Cardiac muscle cell (in vitro differentiated cells and primary cell): ENCODE data around the gene FAM117B. TPM values are rescaled to one million over a fixed set of nuclear protein-coding genes. Genes with fewer than 3 reads are reported as not detected.
A peak's percentile ranks its signal among the peaks of the same experiment; 100 is the strongest.

Source experiments
- DNase-seq, 2 donors: peaks; one replicate each; pipeline versions ENCODE4 v3.0.0 to v3.0.0-alpha.2; 2010 to 2017; ENCODE audit warnings: low read depth in 1 of 2, low spot score in 1 of 2
- H3K27ac ChIP-seq: fragments of 200-600 bp; sonication (generic); 2 replicates; pipeline ENCODE4 v1.5.1; 2016
- H3K27me3 ChIP-seq: fragments of 200-600 bp; sonication (generic); 2 replicates; pipeline ENCODE4 v1.6.0; 2016; ENCODE audit warnings: control low read depth
- H3K36me3 ChIP-seq: fragments of 200-600 bp; sonication (generic); 2 replicates; pipeline ENCODE4 v1.5.1; 2016; ENCODE audit warnings: control low read depth
- H3K4me1 ChIP-seq: fragments of 200-600 bp; sonication (generic); 2 replicates; pipeline ENCODE4 v1.8.1; 2017; ENCODE audit warnings: low read depth, mild to moderate bottlenecking, mixed run types
- H3K4me3 ChIP-seq: fragments of 200-600 bp; sonication (generic); 2 replicates; pipeline ENCODE4 v1.5.1; 2016; ENCODE audit warnings: mild to moderate bottlenecking
- H3K9me3 ChIP-seq: fragments of 200-600 bp; sonication (generic); 2 replicates; pipeline ENCODE4 v1.5.1; 2017; ENCODE audit warnings: low read depth, mild to moderate bottlenecking, control low read depth
- polyA plus RNA-seq: library from polyadenylated mRNA; unstranded; fragments of >200 nt; fragmentation: Nextera tagmentation; extraction: Ambion mirVana; gene quantifications from 2 replicates; pipeline ENCODE4 v1.2.1, GENCODE V29; 2016
- total RNA-seq: library from RNA; depleted of rRNA; stranded (reverse); fragments of >200 nt; gene quantifications from 2 replicates; pipeline ENCODE4 v1.2.3, GENCODE V29; 2016
- TF ChIP-seq, protein P1 (sequence below): IDR thresholded peaks from 2 replicates; pipeline ENCODE4 v1.5.1; 2012; ENCODE audit warnings: low read depth, mild to moderate bottlenecking, low read length

FAM117B gene
- total and polyA plus RNA-seq, 2 experiments from 2014 or later: 8.5 to 11.4 TPM

DNA sequence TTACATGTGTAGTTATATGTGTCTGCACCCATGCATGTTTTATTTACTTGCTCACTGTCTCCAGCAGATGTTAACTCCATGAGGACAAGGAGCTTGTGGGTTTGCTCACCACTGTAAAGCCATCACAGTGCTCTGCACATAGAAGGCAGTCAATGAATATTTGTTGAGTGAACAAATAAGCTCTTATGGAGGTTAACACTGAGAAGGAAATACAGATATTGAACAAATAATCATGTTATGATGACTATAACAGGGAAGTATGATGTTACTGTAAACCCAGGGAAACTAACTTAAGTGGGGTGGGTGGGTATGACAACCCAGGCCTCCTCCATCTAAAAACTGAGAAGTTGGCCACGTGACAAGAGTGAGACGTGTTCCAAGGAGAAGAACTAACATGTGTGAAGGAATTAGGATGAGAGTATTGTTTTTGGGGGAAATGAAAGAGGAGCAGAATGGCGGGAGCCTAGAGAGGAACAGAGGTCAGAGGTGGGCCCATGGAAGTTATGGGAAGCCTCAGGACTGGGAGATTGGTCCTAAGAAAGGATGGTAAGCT, 6.0 kb upstream of the FAM117B start:
- Histone ChIP-seq H3K4me1 (no peaks in the 10 kb centered on the region), H3K9me3 (no peaks in the 10 kb centered on the region), H3K4me3 (no peak overlapping the region), H3K27ac (no peak overlapping the region), H3K27me3 (no peaks in the 10 kb centered on the region), H3K36me3 (no peaks in the 10 kb centered on the region)
- TF ChIP-seq, protein P1, sequence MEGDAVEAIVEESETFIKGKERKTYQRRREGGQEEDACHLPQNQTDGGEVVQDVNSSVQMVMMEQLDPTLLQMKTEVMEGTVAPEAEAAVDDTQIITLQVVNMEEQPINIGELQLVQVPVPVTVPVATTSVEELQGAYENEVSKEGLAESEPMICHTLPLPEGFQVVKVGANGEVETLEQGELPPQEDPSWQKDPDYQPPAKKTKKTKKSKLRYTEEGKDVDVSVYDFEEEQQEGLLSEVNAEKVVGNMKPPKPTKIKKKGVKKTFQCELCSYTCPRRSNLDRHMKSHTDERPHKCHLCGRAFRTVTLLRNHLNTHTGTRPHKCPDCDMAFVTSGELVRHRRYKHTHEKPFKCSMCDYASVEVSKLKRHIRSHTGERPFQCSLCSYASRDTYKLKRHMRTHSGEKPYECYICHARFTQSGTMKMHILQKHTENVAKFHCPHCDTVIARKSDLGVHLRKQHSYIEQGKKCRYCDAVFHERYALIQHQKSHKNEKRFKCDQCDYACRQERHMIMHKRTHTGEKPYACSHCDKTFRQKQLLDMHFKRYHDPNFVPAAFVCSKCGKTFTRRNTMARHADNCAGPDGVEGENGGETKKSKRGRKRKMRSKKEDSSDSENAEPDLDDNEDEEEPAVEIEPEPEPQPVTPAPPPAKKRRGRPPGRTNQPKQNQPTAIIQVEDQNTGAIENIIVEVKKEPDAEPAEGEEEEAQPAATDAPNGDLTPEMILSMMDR: no peak
- DNase-seq: no peak

DNA sequence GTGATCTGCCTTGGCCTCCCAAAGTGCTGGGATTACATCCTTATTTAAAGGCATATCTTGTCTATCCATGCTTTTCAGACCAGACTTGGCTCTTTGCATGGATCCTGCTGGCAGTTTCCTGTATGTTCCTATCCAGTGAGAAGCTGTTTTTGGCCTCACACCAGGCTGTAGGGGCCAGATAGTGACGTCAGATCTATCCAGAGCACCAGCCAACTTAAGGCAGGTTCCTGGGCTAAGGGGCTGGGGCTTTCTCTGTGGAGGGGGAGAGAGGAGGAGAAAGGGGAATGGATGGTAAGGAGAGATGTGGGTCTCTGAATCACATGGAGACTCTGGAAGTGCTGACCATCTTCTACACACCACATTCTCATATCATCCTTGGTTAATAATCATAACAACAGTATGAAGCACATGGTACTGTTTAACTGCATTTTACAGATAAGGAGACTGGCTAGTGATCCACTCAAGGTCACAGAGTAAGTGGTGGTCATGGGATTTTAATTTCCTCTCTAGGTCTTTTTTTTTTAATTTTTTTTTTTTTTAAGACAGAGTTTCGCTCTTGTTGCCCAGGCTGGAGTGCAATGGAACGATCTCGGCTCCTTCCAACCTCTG, 2.0 kb upstream of the FAM117B start:
- no peak overlapping the region for H3K4me3 ChIP-seq
- no peak overlapping the region for H3K27ac ChIP-seq
- DNase-seq: peak in 1 of 2 donors; percentile 73
- TF ChIP-seq, protein P1: no peak
- no peaks in the 10 kb centered on the region for H3K27me3 ChIP-seq
- H3K4me1 ChIP-seq: peaks cover 3% of the 10 kb centered on the region
- no peaks in the 10 kb centered on the region for H3K36me3 ChIP-seq
- H3K9me3 ChIP-seq: no peaks in the 10 kb centered on the region

DNA sequence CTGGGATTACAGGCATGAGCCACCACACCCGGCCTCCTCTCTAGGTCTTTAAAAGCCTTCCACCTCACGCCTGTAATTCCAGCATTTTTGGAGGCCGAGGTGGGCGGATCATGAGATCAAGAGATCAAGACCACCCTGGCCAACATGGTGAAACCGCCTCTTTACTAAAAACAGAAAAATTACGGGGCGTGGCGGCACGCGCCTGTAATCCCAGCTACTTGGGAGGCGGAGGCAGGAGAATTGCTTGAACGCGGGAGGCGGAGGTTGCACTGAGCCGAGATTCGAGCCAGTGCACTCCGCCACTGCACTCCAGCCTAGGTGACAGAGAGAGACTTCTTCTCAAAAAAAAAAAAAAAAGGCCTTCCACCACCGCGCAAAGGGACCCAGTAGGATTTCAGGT, 1.3 kb upstream of the FAM117B start:
- H3K36me3 ChIP-seq: no peaks in the 10 kb centered on the region
- TF ChIP-seq, protein P1: no peak
- no peak for DNase-seq
- no peak overlapping the region for H3K4me3 ChIP-seq
- peaks cover 3% of the 10 kb centered on the region for H3K4me1 ChIP-seq
- H3K27ac ChIP-seq: no peak overlapping the region
- H3K9me3 ChIP-seq: no peaks in the 10 kb centered on the region
- H3K27me3 ChIP-seq: no peaks in the 10 kb centered on the region

DNA sequence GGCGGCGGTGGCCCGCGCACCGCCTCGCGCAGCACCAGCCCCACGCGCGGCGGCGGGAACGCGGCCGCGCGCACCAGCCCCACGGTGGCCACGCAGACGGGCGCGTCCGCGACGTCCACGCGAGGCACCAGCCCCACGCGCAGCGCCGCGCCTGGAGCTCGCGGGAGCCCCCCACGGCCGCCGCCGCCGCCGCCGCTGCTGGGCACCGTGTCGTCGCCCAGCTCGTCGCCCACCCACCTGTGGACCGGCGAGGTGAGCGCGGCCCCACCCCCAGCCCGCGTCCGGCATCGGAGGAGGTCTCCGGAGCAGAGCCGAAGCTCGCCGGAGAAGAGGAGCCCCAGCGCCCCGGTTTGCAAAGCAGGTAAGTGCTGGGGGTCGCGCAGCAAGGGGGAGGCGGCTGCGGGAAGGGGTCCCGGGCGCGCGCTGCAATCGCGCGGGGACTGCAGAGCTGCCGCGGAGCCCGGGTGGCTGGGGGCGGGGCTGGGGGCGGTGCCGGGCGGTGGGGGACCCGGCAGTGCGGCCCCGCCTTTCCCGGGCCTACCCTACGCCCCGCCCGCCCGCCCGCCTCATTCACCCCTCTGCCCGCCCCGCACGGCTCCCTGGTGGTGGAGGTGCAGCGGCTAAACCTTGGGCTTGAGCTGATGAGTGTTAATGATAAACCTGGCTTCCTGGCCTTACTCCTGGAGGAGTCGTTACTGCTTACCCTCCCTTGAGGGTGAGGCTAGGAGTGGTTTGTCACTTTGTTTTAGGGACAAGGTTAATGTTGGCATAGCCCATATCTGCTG, 851 bp downstream of the FAM117B start:
- no peaks in the 10 kb centered on the region for H3K36me3 ChIP-seq
- H3K27ac ChIP-seq: peak overlapping the region; percentile 86
- peaks cover 3% of the 10 kb centered on the region for H3K4me1 ChIP-seq
- H3K9me3 ChIP-seq: no peaks in the 10 kb centered on the region
- H3K27me3 ChIP-seq: no peaks in the 10 kb centered on the region
- TF ChIP-seq, protein P1: no peak
- peak; percentile 62 to 89 for DNase-seq
- H3K4me3 ChIP-seq: peak overlapping the region; percentile 100

DNA sequence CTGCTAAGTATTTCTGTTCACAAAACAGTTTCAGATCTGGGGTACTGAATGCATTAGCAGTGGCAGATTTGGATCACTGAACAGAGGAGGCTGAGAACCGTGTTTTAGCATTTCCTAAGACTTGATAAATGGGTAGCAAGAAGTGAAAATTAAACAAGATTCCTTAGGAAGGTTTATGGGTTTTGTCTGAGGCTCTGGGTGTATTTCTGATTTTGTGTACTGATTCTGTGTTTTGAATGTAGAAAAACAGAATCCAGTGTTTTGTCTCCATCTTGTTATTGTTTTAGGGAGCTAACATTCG, 1.4 kb downstream of the FAM117B start:
- H3K27ac ChIP-seq: peak overlapping the region; percentile 83
- DNase-seq: no peak

More for the DNA sequence above, 1.4 kb downstream of the FAM117B start:
- Histone ChIP-seq H3K27me3 (no peaks in the 10 kb centered on the region), H3K36me3 (no peaks in the 10 kb centered on the region), H3K9me3 (no peaks in the 10 kb centered on the region), H3K4me1 (peaks cover 3% of the 10 kb centered on the region), H3K4me3 (peak overlapping the region; percentile 100)
- TF ChIP-seq, protein P1: no peak
